Posterior cingulate gyrus (tissue), 11 donors: ENCODE measurements around the gene RPL13.

Experiments used
- DNase-seq, 10 donors: peaks; one replicate each; pipeline versions ENCODE4 v3.0.0 to v3.0.0-alpha.2; 2020 to 2021; ENCODE audit warnings: mixed read lengths in 3 of 10
- intact Hi-C: fragments of 100-400 bp; cut with DNase I; formaldehyde crosslinking; loops from one replicate; pipeline ENCODE4 v1.15.1; 2023

Gene RPL13

GRCh38 chr16:89588413-89589109 lies 28.1 kb downstream of the RPL13 start:
- peak in 1 of 10 donors; percentile 72 for DNase-seq
- intact Hi-C loops: no loop called here

GRCh38 chr16:89589241-89589926 lies 28.9 kb downstream of the RPL13 start:
- intact Hi-C loops: no loop called here

GRCh38 chr16:89593841-89594240 lies 33.4 kb downstream of the RPL13 start:
- DNase-seq: no peak
- intact Hi-C loops: no loop called here

More at GRCh38 chr16:89589241-89589926, 28.9 kb downstream of the RPL13 start:
- peak in 1 of 10 donors; percentile 63 for DNase-seq

DNA sequence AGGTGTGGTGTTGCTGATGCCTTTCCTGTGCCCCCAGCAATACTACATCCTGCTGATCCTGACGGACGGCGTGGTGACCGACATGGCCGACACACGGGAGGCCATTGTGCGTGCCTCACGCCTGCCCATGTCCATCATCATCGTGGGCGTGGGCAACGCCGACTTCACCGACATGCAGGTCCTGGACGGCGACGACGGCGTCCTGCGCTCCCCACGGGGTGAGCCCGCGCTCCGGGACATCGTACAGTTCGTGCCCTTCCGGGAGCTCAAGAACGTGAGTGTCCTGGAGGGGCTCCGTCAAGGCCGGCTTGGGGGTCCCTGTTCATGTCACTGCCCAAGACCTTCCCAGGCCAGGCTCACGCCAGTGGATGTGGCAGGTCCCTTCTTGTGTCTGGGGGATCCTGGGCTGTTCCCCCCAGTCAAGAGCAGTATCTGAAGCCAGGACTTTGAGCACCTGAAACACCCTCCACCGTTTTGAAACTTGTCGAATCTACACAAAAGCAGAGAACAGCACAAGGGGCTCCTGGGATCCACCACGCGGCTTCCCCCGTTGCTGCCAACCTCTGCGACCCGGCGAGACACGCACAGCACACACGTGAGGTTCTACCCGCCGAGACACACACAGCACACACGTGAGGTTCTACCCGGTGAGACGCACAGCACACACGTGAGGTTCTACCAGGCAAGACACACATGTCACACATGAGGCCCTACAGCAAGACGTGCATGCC lies 35.0 kb downstream of the RPL13 start:
- intact Hi-C loops: no loop called here
- DNase-seq: no peak

DNA sequence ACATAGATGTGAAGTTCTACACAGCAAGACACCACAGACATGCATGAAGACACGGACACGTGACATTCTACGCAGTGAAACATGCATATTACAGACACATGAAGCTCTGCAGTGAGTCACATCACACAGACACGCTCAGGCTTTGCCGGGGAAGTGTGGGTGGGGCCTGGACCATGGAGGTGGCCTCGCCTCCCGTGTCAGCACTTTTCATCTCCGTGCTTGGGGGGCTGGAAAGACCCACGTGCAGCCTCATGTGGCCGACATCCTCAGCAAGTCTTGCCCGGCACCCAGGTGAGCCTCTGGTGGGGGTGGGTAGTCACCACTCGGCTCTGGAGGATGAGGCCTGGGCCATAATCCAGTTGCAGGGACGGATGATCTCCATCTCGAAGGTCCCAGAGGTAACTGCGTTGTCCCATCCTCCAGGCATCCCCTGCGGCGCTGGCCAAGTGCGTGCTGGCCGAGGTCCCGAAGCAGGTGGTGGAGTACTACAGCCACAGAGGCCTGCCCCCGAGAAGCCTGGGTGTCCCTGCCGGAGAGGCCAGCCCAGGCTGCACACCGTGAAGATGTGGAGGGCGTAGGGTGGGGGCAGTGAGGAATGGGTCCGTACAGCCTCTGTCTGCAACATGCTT lies 35.7 kb downstream of the RPL13 start:
- peak in 1 of 10 donors; percentile 75 for DNase-seq

DNA sequence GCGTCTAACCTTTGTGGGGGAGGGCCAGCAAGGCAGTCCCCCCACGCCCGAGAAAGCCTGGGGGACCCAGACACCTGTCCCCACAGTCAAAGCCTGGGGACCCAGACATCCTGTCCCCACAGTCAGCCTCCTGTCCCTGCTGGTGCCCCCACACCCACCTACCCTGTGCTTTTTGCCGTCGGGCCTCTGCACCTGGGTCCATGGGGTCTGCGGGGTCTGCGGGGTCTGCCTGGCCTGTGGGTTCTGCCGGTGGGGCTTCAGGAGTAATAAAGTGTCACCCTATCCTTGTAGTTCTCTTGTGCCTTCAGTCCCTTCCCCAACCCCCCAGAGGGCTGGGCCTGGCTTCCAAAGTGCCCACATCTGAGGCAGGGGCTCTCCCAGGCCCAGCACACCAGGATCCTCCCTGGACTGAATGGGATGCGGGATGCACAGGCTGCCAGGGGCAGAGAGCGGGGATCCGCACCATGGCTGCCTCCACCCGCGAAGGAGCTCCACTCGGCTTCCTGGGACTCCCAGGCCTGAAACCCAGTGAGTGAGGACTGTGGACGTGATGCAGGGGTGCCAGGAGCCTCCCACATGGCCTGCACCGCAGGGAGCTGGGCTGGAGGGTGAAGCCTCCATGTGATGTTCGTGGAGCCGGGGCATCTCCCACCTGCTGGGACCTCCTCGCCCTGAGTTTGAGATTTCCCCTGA lies 36.6 kb downstream of the RPL13 start:
- peak in 1 of 10 donors; percentile 67 for DNase-seq
- intact Hi-C loops: no loop called here

More for the DNA sequence above, 35.7 kb downstream of the RPL13 start:
- intact Hi-C loops: no loop called here

DNA sequence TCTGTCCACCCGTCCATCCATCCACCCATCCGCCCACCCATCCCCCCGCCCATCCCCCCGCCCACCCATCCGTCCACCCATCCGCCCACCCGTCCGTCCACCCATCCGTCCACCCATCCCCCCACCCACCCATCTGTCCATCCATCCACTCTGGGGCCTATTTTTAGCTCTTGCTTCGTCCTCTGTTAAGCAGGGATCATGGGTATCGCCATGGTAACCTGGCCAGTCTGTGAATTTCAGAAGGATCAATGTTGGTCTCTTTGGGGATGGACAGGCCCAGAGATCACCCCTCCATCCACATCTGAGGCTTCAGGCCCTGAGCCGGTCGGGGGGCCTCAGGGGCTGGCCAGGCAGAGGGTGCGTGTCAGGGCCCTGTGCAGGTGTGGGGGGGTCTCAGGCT lies 37.7 kb downstream of the RPL13 start:
- no peak for DNase-seq
- intact Hi-C loops: no loop called here

GRCh38 chr16:89599451-89599858 lies 39.0 kb downstream of the RPL13 start:
- intact Hi-C loops: no loop called here
- peak in 1 of 10 donors; percentile 80 for DNase-seq

DNA sequence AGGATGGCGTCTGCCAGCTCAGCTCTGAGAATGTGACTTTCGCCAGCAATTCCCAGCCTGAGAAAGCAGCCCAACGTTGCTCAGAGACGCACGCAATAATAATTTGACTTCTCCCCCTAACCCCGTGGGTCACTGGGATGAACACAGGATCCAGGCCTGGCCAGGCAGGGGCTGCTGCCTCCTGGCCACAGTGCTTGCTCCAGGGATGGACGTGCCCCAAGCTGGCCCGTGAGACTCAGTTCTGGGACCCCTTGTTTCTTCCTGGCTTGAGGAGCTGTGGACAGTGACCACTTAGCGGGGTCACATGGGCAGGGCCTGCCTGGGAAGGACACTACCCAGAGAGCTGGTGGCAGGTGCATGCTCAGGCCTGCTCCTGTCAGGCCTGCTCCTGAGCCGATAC lies 39.4 kb downstream of the RPL13 start:
- DNase-seq: peak in 1 of 10 donors; percentile 61
- intact Hi-C loops: no loop called here

DNA sequence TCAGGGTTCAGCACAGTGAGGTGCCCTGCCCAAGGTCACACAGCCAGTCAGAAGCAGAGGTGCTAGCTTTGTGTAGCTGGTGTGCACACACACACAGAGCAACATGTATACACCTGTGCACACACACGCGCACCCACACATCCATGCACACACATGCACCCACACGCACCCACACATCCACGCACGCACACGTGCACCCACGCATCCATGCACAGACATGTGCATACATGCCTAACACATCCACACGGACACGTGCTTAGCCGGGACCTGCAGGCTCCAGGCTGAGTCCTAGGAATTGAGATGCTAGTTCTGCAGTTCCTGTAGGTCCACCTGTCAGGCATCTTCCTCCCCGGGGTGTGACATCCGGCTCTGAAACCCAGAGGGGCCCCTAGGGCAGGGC lies 39.9 kb downstream of the RPL13 start:
- intact Hi-C loops: no loop called here
- peak in 1 of 10 donors; percentile 82 for DNase-seq

- intact Hi-C loops: no loop called here
- DNase-seq: no peak
Measured at GRCh38 chr16:89600956-89601355, 40.5 kb downstream of the RPL13 start.

DNA sequence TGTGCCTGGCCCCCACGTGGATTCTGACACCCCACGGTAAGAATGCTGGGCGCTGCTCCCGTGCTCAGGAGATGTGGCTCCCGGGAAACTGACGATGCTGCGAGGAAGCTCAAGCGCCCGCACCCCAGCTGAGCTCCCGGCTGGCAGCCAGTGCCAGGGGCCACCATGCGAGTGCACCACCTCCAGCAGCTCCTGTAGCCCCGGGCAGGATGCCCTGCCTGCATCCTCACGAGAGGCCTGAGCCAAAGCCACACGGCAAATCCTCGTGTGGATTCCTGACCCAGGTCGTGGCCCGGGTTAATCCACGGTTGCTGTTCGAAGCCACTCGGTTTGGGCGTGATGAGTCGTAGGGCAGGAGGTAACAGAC lies 41.4 kb downstream of the RPL13 start:
- peak in 1 of 10 donors; percentile 69 for DNase-seq
- intact Hi-C loops: no loop called here

GRCh38 chr16:89602273-89602951 lies 41.9 kb downstream of the RPL13 start:
- DNase-seq: peak in 8 of 10 donors; percentile 52 to 94 (median 74)

DNA sequence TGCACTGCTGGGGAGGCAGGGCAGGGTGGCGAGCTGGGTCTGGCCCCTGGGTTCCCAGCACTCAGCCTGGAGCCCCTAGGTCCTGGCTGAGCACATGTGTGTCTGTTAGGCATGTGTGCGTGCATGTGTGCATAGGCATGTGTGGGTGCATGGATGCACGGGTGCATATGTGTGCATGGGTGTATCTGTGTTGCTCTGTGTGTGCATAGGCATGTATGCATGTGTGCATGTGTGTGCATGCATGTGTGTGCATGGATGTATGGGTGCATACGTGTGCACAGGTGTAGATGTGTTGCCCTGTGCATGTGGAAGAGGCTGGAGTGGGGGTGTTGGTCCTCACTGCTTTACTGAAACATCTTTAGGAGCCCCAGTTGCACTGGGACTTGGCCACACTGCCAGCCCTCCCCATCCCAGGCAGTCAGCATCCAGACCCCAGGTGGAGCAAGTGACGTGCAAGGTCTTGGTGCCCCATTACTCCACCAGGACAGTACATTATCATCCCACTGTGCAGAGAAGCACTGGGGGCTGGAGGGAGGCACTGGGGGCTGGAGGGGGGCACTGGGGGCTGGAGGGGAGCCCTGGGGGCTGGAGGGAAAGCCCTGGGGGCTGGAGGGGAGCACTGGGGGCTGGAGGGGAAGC lies 42.6 kb downstream of the RPL13 start:
- peak in 1 of 10 donors; percentile 71 for DNase-seq
- intact Hi-C loops: no loop called here

More at GRCh38 chr16:89602273-89602951, 41.9 kb downstream of the RPL13 start:
- intact Hi-C loops: no loop called here

- intact Hi-C loops: no loop called here
- DNase-seq: no peak
Measured at GRCh38 chr16:89604764-89605163, 44.3 kb downstream of the RPL13 start.

- intact Hi-C loops: no loop called here
- DNase-seq: peak in 1 of 10 donors; percentile 77
Measured at GRCh38 chr16:89605186-89605970, 44.9 kb downstream of the RPL13 start.

DNA sequence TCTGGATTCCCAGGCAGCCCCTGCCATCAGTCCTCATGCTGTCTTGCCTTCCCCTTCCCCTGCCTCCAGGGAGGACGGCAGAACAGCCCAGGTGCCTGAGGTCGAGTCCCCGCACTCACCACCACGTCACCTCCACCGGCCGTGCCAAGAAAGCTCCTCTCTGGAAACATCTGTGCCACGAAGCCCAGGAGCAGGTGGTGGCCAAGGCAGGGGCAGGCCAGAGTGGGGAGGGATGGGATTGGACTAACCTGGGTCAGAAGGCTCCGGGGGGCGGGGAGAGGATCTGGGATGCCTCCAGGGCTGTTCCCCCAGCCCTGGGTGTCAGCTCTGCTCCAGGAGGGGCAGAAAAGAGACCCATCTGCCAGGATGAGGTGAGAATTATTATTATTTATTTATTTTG lies 45.5 kb downstream of the RPL13 start:
- intact Hi-C loops: no loop called here
- DNase-seq: no peak

GRCh38 chr16:89607453-89607852 lies 47.0 kb downstream of the RPL13 start:
- no peak for DNase-seq
- intact Hi-C loops: no loop called here
